HCT116 (cell line): ENCODE measurements around the gene CEACAM18.

ENCODE experiments used
- CBX3 ChIP-seq: IDR thresholded peaks from 2 replicates; pipeline ENCODE4 v1.6.1; 2012; ENCODE audit warnings: low read depth
- CTCF ChIP-seq, 3 experiments: fragments of 200-600 bp in 1 of 3; sonication (generic) in 1 of 3; IDR thresholded peaks in 2 of 3; conservative IDR thresholded peaks in 1 of 3; 2 replicates each; pipeline ENCODE4 v1.5.1; 2012 to 2017; ENCODE audit warnings: low read depth in 2 of 3, low read length in 2 of 3, antibody characterized with exemption in 1 of 3, borderline replicate concordance in 1 of 3, control low read depth in 1 of 3, mild to moderate bottlenecking in 1 of 3, mixed read lengths in 1 of 3, mixed run types in 1 of 3, moderate library complexity in 1 of 3; ENCODE audit not compliant: insufficient read depth in 1 of 3
- EZH2 ChIP-seq: fragments of 200-600 bp; sonication (generic); IDR thresholded peaks from 2 replicates; pipeline ENCODE4 v1.6.1; 2017; ENCODE audit warnings: antibody characterized with exemption, mixed run types
- EZH2phosphoT487 ChIP-seq: fragments of 200-600 bp; IDR thresholded peaks from 2 replicates; pipeline ENCODE4 v1.6.1; 2018; ENCODE audit warnings: antibody characterized with exemption, borderline replicate concordance
- POLR2A ChIP-seq: IDR thresholded peaks from 2 replicates; pipeline ENCODE4 v1.7.0; 2011; ENCODE audit warnings: borderline replicate concordance; ENCODE audit not compliant: insufficient read depth, insufficient read length; ENCODE audit errors: extremely low read depth
- SRF ChIP-seq: IDR thresholded peaks from 2 replicates; pipeline ENCODE4 v1.6.1; 2012; ENCODE audit warnings: low read depth
- TF ChIP-seq, protein P1 (sequence below): IDR thresholded peaks from 2 replicates; pipeline ENCODE4 v1.6.1; 2012

- TF ChIP-seq CTCF (IDR thresholded peaks at IDR 0.05 in 2 of 3, conservative IDR thresholded peaks at IDR 0.05 in 1 of 3; ENCODE audit: borderline replicate concordance in 1 of 3, insufficient read depth in 1 of 3, low read depth in 2 of 3, low read length in 2 of 3) (no peak), CBX3 (no peak), SRF (no peak), EZH2 (no peak), POLR2A (no peak), EZH2phosphoT487 (no peak)
- TF ChIP-seq, protein P1, sequence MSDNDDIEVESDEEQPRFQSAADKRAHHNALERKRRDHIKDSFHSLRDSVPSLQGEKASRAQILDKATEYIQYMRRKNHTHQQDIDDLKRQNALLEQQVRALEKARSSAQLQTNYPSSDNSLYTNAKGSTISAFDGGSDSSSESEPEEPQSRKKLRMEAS = no peak
Measured at GRCh38 chr19:51472607-51473006, 5.7 kb upstream of the CEACAM18 start.
